ENCODE data around the gene PCDHGC4.
A peak's percentile ranks its signal among the peaks of the same experiment; 100 is the strongest.

PCDHGC4 gene

DNA sequence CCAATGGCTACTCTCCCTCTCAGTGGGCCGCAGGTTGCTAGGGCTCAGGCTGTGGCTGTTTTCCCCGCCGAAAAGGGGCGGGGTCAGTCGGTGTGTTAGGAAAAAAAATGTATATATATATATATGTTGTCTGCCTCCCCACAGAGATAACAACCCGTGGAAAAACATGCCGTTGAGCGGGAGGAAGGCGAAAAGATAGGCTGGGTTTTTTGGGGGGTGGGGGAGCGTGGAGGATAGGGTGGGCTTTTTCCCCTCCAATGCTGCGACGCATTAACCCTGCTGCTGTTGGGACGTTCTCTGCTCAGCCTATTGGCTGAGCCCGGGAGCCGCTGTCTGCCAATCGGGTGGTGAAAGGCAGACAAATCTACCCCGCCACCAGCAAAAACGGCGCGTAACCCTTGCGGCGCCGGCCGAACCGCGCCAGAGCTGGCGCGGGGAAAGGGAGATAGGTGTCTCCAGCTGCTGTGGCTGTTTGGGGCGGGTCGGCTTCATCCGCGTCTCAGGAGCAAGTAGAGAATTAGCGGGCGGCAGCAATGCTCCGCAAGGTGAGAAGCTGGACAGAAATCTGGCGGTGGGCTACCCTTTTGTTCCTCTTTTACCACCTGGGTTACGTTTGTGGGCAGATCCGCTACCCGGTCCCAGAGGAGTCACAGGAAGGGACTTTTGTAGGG is at the start of gene PCDHGC4:
PCDHGC4 (plus strand) TSS at position 390 of the 671 bp plus-strand sequence; CDS start at position 534, 144 bp downstream.
- H3K9me3 ChIP-seq (ENCODE audit: control insufficient read depth in 2 of 2, low read length in 2 of 2), result no peaks in the 10 kb centered on the region
- peaks cover 0 to 7% of the 10 kb centered on the region in 2 donors for H3K36me3 ChIP-seq (ENCODE audit: control insufficient read depth in 2 of 2, insufficient read depth in 2 of 2, low read length in 2 of 2)
- peak within 1 kb of the TSS; percentile 44 to 62 for H3K4me3 ChIP-seq (ENCODE audit: low read length in 2 of 2)
- H3K27me3 ChIP-seq (ENCODE audit: control insufficient read depth in 2 of 2, insufficient read depth in 2 of 2, low read length in 2 of 2), result no peaks in the 10 kb centered on the region
- peaks cover 0 to 3% of the 10 kb centered on the region in 2 donors for H3K4me1 ChIP-seq (ENCODE audit: control insufficient read depth in 2 of 2, insufficient read depth in 2 of 2, low read length in 2 of 2)
- H3K9ac ChIP-seq (ENCODE audit: low read depth in 1 of 2, low read length in 2 of 2), result peak within 1 kb of the TSS in 1 of 2 donors; percentile 10
- H3K27ac ChIP-seq (ENCODE audit: low read depth in 2 of 2, low read length in 2 of 2), result no peak within 1 kb of the TSS

DNA sequence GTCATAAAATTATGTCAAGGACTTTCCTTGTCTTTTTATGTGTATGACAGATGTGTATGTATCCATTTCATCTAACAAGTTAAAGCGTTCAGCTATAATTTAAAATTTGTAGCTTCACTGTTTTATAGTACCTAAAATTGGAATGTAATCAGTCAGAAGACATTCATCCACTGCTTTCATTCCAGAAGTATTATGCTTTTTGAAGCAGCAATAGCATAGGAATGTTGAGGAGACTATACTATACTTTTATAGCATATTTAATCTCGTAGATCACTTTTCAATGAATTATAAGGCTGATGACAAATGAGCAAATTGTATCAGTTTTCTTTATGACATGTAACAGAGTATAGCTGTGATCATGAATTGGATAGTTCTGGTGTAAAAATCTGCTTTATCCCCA is 47.6 kb upstream of the PCDHGC4 start:
- peaks cover 13 to 21% of the 10 kb centered on the region in 2 donors for H3K9me3 ChIP-seq (ENCODE audit: control insufficient read depth in 2 of 2, low read length in 2 of 2)
- no peak overlapping the region for H3K9ac ChIP-seq (ENCODE audit: low read depth in 1 of 2, low read length in 2 of 2)
- H3K36me3 ChIP-seq (ENCODE audit: control insufficient read depth in 2 of 2, insufficient read depth in 2 of 2, low read length in 2 of 2), result no peaks in the 10 kb centered on the region
- no peaks in the 10 kb centered on the region for H3K4me1 ChIP-seq (ENCODE audit: control insufficient read depth in 2 of 2, insufficient read depth in 2 of 2, low read length in 2 of 2)
- H3K27me3 ChIP-seq (ENCODE audit: control insufficient read depth in 2 of 2, insufficient read depth in 2 of 2, low read length in 2 of 2), result no peaks in the 10 kb centered on the region
- H3K27ac ChIP-seq (ENCODE audit: low read depth in 2 of 2, low read length in 2 of 2), result no peak overlapping the region
- no peak overlapping the region for H3K4me3 ChIP-seq (ENCODE audit: low read length in 2 of 2)

DNA sequence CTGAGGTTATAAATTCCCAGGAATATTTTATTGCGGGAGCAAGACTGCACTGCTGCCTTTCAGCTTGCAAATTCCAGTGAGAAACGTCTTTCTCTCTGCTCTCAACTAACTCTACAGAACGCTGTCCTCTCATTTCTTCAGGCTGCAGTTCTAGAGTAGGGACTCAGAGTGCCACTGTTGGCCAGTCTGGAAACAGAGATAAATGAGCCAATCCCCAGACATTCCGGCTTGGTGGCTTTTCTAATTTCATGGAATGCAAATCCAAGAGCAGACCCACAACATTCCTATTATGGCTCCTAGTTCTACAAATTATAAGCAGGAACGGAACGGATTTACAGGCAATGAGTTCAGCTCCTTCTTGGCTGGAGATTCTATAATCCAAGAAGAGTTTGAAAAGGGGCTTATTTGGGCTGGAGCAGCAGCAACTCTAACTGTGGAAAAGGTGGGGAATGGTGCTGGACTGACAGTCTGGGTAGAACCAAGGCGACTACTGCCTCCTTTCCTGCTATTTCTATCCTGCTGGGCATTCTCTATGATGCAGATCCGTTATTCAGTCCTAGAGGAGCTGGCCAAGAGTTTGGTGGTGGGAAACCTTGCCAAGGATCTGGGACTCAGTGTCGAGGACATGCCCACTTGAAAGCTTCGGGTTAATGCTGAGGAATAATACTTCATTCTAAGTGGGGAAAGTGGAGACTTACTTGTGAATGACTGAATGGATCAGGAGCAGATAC is 45.3 kb upstream of the PCDHGC4 start:
- no peaks in the 10 kb centered on the region for H3K4me1 ChIP-seq (ENCODE audit: control insufficient read depth in 2 of 2, insufficient read depth in 2 of 2, low read length in 2 of 2)
- no peaks in the 10 kb centered on the region for H3K36me3 ChIP-seq (ENCODE audit: control insufficient read depth in 2 of 2, insufficient read depth in 2 of 2, low read length in 2 of 2)
- H3K4me3 ChIP-seq (ENCODE audit: low read length in 2 of 2), result no peak overlapping the region
- H3K9me3 ChIP-seq (ENCODE audit: control insufficient read depth in 2 of 2, low read length in 2 of 2), result peaks cover 10 to 20% of the 10 kb centered on the region in 2 donors
- H3K27ac ChIP-seq (ENCODE audit: low read depth in 2 of 2, low read length in 2 of 2), result no peak overlapping the region
- H3K9ac ChIP-seq (ENCODE audit: low read depth in 1 of 2, low read length in 2 of 2), result no peak overlapping the region
- H3K27me3 ChIP-seq (ENCODE audit: control insufficient read depth in 2 of 2, insufficient read depth in 2 of 2, low read length in 2 of 2), result no peaks in the 10 kb centered on the region

DNA sequence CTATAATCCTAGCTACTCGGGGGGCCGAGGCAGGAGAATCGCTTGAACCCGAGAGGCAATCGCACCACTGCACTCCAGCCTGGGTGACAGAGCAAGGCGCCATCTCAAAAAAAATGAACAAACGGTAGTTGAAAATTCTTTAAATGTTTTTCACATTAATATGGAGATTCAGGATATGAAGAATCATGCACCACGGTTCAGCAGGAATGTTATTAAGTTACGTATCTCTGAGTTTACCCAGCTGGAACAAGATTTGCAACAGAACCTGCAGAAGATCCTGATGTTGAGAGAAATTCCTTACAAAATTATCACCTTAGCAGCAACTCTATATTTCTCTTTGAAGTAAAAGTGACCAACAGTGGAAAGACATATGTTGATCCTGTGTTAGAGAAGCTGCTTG is 44.5 kb upstream of the PCDHGC4 start:
- Histone ChIP-seq H3K9me3 (ENCODE audit: control insufficient read depth in 2 of 2, low read length in 2 of 2) (peaks cover 10 to 20% of the 10 kb centered on the region in 2 donors), H3K4me3 (ENCODE audit: low read length in 2 of 2) (no peak overlapping the region), H3K4me1 (ENCODE audit: control insufficient read depth in 2 of 2, insufficient read depth in 2 of 2, low read length in 2 of 2) (no peaks in the 10 kb centered on the region), H3K27me3 (ENCODE audit: control insufficient read depth in 2 of 2, insufficient read depth in 2 of 2, low read length in 2 of 2) (no peaks in the 10 kb centered on the region), H3K36me3 (ENCODE audit: control insufficient read depth in 2 of 2, insufficient read depth in 2 of 2, low read length in 2 of 2) (no peaks in the 10 kb centered on the region), H3K27ac (ENCODE audit: low read depth in 2 of 2, low read length in 2 of 2) (no peak overlapping the region), H3K9ac (ENCODE audit: low read depth in 1 of 2, low read length in 2 of 2) (no peak overlapping the region)

DNA sequence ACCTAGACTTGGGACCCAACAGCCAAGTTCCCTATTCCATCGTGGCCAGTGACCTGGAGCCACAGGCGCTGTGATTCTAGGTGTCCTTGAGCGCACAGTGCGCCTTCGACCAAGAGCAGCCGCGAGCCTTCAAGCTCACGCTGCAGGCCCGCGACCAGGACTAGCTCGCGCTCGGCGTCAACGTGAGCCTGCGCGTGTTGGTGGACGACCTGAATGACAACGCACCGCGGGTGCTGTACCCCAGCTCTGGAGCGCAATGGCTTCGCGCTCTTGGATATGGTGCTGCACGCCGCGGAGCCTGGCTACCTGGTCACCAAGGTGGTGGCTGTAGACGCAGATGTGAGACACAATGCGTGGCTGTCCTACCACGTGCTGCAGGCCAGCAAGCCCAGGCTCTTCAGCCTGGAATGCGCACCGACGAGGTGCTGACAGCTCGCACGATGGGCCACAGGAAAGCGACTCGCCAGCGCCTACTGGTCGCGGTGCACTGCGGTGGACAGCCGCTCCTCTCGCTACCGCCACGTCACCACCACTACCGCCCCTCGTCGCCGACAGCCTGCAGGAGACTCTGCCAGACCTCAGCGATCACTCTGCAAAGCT is 43.2 kb upstream of the PCDHGC4 start:
- no peak overlapping the region for H3K4me3 ChIP-seq (ENCODE audit: low read length in 2 of 2)
- no peaks in the 10 kb centered on the region for H3K27me3 ChIP-seq (ENCODE audit: control insufficient read depth in 2 of 2, insufficient read depth in 2 of 2, low read length in 2 of 2)
- no peaks in the 10 kb centered on the region for H3K4me1 ChIP-seq (ENCODE audit: control insufficient read depth in 2 of 2, insufficient read depth in 2 of 2, low read length in 2 of 2)
- H3K27ac ChIP-seq (ENCODE audit: low read depth in 2 of 2, low read length in 2 of 2), result no peak overlapping the region
- H3K9ac ChIP-seq (ENCODE audit: low read depth in 1 of 2, low read length in 2 of 2), result no peak overlapping the region
- peaks cover 10 to 16% of the 10 kb centered on the region in 2 donors for H3K9me3 ChIP-seq (ENCODE audit: control insufficient read depth in 2 of 2, low read length in 2 of 2)
- H3K36me3 ChIP-seq (ENCODE audit: control insufficient read depth in 2 of 2, insufficient read depth in 2 of 2, low read length in 2 of 2), result no peaks in the 10 kb centered on the region

- H3K4me1 ChIP-seq (ENCODE audit: control insufficient read depth in 2 of 2, insufficient read depth in 2 of 2, low read length in 2 of 2), result no peaks in the 10 kb centered on the region
- H3K36me3 ChIP-seq (ENCODE audit: control insufficient read depth in 2 of 2, insufficient read depth in 2 of 2, low read length in 2 of 2), result no peaks in the 10 kb centered on the region
- no peak overlapping the region for H3K4me3 ChIP-seq (ENCODE audit: low read length in 2 of 2)
- peaks cover 0 to 1% of the 10 kb centered on the region in 2 donors for H3K9me3 ChIP-seq (ENCODE audit: control insufficient read depth in 2 of 2, low read length in 2 of 2)
- no peak overlapping the region for H3K9ac ChIP-seq (ENCODE audit: low read depth in 1 of 2, low read length in 2 of 2)
- no peaks in the 10 kb centered on the region for H3K27me3 ChIP-seq (ENCODE audit: control insufficient read depth in 2 of 2, insufficient read depth in 2 of 2, low read length in 2 of 2)
- no peak overlapping the region for H3K27ac ChIP-seq (ENCODE audit: low read depth in 2 of 2, low read length in 2 of 2)
These were observed 19.5 kb upstream of the PCDHGC4 start for GRCh38 chr5:141465351-141465750.

- peak within 1 kb of the TSS; percentile 79 to 88 for H3K4me3 ChIP-seq (ENCODE audit: low read length in 2 of 2)
- H3K9me3 ChIP-seq (ENCODE audit: control insufficient read depth in 2 of 2, low read length in 2 of 2), result no peaks in the 10 kb centered on the region
- H3K27me3 ChIP-seq (ENCODE audit: control insufficient read depth in 2 of 2, insufficient read depth in 2 of 2, low read length in 2 of 2), result peaks cover 0 to 7% of the 10 kb centered on the region in 2 donors
- H3K36me3 ChIP-seq (ENCODE audit: control insufficient read depth in 2 of 2, insufficient read depth in 2 of 2, low read length in 2 of 2), result no peaks in the 10 kb centered on the region
- H3K9ac ChIP-seq (ENCODE audit: low read depth in 1 of 2, low read length in 2 of 2), result peak within 1 kb of the TSS; percentile 80 to 83
- peak within 1 kb of the TSS; percentile 73 to 76 for H3K27ac ChIP-seq (ENCODE audit: low read depth in 2 of 2, low read length in 2 of 2)
- H3K4me1 ChIP-seq (ENCODE audit: control insufficient read depth in 2 of 2, insufficient read depth in 2 of 2, low read length in 2 of 2), result peaks cover 23% of the 10 kb centered on the region in 2 donors
These were observed 9.2 kb upstream of the PCDHGC4 start, which contains the start of gene PCDHGC3 for GRCh38 chr5:141475625-141476131. Gene PCDHGC3 (plus strand): TSS chr5:141475966. CDS start chr5:141476117, 151 bp downstream.

- H3K27ac ChIP-seq (ENCODE audit: low read depth in 2 of 2, low read length in 2 of 2), result peak overlapping the region; percentile 73 to 76
- H3K9ac ChIP-seq (ENCODE audit: low read depth in 1 of 2, low read length in 2 of 2), result peak overlapping the region; percentile 80 to 83
- no peaks in the 10 kb centered on the region for H3K36me3 ChIP-seq (ENCODE audit: control insufficient read depth in 2 of 2, insufficient read depth in 2 of 2, low read length in 2 of 2)
- peaks cover 0 to 7% of the 10 kb centered on the region in 2 donors for H3K27me3 ChIP-seq (ENCODE audit: control insufficient read depth in 2 of 2, insufficient read depth in 2 of 2, low read length in 2 of 2)
- no peaks in the 10 kb centered on the region for H3K9me3 ChIP-seq (ENCODE audit: control insufficient read depth in 2 of 2, low read length in 2 of 2)
- H3K4me1 ChIP-seq (ENCODE audit: control insufficient read depth in 2 of 2, insufficient read depth in 2 of 2, low read length in 2 of 2), result peaks cover 23% of the 10 kb centered on the region in 2 donors
- H3K4me3 ChIP-seq (ENCODE audit: low read length in 2 of 2), result peak overlapping the region; percentile 79 to 88
These were observed 8.5 kb upstream of the PCDHGC4 start for GRCh38 chr5:141476132-141476911.

- H3K9me3 ChIP-seq (ENCODE audit: control insufficient read depth in 2 of 2, low read length in 2 of 2), result no peaks in the 10 kb centered on the region
- peak overlapping the region in 1 of 2 donors; percentile 83 for H3K9ac ChIP-seq (ENCODE audit: low read depth in 1 of 2, low read length in 2 of 2)
- H3K4me1 ChIP-seq (ENCODE audit: control insufficient read depth in 2 of 2, insufficient read depth in 2 of 2, low read length in 2 of 2), result peaks cover 23% of the 10 kb centered on the region in 2 donors
- no peak overlapping the region for H3K27ac ChIP-seq (ENCODE audit: low read depth in 2 of 2, low read length in 2 of 2)
- H3K36me3 ChIP-seq (ENCODE audit: control insufficient read depth in 2 of 2, insufficient read depth in 2 of 2, low read length in 2 of 2), result no peaks in the 10 kb centered on the region
- H3K27me3 ChIP-seq (ENCODE audit: control insufficient read depth in 2 of 2, insufficient read depth in 2 of 2, low read length in 2 of 2), result peaks cover 0 to 7% of the 10 kb centered on the region in 2 donors
- peak overlapping the region; percentile 79 to 88 for H3K4me3 ChIP-seq (ENCODE audit: low read length in 2 of 2)
These were observed 7.7 kb upstream of the PCDHGC4 start for GRCh38 chr5:141477044-141477575.

Data from mucosa of rectum (tissue), 2 donors.